ENCODE results near the gene SYNM. TPM values are rescaled to one million over a fixed set of nuclear protein-coding genes. Genes with fewer than 3 reads are reported as not detected.

SYNM gene
- total RNA-seq, 1 donor from 2014 or later = 8.7 TPM

DNA sequence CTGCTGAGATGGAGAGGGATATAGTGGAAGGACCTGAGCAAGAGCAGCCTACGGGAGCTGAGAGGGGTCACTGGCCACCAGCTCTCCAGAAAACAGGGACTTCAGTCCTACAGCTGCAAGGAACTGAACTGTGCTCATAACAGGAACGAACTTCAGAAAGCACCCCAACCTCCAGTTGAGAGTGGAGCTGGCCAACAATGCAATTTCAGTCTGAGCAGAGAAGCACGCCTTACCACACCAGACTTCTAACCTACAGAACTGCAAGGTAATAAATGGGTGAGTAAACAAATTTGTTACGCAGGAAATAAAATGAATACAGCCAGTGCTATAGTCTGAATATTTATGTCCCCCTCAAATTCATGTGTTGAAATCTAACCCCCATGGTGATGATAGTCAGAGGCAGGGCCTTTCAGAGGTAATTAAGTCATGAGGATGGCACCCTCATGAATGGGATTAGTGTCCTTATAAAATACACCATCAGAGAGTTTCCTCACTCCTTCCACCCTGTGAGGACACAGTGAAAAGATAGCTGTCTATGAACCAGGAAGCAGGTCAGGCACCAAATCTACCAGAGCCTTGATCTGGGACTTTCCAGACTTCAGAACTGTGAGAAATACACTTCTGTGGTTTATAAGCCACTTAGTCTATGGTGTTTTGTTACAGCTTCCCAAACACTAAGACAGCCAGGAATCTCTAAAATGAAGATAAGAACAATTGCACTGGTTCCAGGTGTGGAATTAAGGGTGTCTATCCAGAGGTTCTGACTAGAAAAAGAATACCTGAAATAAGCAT is 58.6 kb downstream of the SYNM start:
- DNase-seq (ENCODE audit: extremely low read depth, low read depth, low spot score) = no peak

DNA sequence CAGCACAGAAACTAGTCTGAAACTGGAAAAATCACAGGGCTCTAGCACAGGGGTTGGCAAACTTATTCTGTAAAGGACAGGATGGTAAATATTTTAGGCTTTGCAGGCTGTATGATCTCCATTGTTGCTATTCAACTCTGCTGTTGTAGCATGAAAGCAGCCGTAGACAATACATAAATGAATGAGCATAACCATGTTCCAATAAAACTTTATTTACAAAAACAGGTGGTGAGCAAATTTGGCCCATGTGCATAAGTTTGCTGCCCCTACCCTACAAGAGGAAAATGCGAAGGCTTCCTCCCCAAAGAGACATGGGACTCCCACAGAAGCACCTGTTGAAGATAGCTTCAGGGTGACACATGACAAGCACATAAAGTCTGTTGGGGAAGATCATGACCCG is 59.2 kb downstream of the SYNM start:
- no peak for DNase-seq (ENCODE audit: extremely low read depth, low read depth, low spot score)

DNA sequence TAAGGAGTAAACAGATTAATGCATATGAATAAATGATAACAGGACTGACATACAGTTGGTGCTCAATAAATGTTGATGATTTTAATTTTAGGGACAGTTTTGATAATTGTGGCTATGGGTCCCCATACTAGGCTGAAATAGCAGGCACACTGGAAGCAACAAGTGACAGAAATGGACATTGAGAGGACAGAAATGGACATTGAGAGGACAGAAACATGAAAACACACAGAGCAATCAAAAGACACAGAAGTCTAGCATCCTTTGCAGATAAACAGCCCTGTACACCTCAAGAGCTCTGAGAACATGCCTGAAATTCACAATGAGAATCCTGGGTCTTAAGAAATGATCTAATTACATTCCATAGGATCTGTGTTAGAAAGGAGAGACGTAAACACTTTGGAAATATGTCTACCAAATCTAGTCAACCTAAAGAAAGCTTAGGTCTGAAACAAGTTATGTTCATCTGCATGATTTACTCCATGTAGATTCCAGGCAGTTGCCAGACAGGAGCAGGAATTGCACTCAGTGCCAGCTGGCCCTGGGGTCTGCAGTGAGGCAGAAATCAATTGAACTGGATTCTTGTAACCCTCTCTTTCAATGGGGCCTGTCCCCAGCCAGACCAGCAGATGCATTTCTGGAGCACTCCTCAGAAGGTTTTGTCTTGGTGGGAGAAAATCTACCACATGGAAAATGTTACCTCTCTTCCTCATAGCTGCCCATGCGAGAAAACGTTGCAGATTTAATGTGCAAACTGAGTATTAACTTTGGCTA is 60.3 kb downstream of the SYNM start:
- DNase-seq (ENCODE audit: extremely low read depth, low read depth, low spot score) = no peak

DNA sequence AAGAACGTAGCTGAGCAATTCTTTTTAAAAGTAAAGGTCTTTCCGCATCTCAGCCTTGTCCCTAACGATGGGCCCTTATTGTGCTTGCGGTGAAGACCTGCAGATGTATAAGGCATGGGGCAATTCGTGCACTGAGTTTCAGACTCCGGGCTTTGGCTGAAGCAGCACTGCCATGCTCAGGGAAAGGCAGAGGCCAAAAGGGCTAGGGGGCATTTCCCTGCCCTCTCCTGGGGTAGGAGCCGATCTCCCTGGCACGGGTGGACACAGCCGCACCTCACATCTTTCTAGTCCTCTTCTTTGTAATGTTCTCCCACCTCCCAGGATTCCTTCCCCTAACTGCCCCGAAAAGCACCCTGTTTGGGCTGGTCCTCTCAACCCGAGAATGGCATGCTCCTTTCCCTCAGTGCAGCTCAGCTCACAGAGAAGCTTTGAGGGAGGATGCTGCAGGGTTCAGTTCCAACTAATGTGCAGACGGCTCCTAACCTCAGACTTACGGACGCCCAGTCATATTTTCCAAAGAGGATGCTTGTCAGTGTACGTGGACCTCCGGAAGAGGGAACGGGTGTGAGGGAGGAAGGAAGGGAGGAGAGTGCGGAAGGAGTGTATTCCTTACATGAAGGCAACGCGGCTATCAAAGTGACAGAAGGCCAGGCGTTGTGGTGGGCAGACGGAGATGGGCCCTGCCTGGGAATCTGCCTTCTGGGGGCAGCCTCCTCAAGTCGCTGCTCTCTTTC is 61.2 kb downstream of the SYNM start:
- DNase-seq (ENCODE audit: extremely low read depth, low read depth, low spot score) = no peak

DNA sequence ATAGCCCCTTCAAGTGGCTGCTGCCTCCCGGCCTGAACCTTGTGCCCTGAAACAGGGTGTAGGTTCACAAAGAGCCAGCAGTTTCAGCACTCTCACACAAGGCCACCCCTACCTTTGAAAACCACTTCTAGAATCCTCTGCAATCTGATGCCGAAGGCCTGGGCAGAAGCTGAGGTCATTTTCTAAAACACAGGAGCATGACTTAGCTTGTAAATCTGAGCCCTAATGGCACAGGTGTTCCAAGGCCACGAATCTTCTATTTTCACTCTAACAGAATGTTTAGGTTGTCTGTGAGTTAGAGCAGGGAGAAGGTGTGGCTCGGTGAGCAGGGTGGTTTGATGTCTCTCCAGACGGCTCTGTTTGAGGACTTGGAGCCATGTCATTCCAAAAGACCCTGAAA is 62.3 kb downstream of the SYNM start:
- DNase-seq (ENCODE audit: extremely low read depth, low read depth, low spot score) = no peak

DNA sequence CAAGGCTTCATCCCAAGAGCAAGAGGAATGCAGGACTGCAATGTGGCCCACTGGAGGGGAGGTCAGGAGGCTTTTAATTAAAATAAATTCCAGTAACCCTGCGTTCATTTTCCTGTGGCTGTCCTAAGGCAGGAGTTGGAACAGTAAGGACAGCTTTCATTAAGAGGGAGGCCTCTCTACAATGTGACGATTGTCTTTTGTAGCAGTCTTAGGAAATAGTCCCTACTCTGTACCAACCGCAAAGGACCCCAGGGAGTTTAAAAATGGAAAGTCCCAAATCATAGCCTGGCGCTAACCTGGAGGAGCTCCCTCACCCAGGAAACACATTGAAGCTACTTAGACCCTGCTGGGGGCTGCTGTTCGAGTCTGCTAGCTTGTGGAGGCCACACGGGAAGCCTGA is 62.8 kb downstream of the SYNM start:
- DNase-seq (ENCODE audit: extremely low read depth, low read depth, low spot score) = no peak

- DNase-seq (ENCODE audit: extremely low read depth, low read depth, low spot score) = no peak
Observed at GRCh38 chr15:99168601-99169580, 64.0 kb downstream of the SYNM start.

GRCh38 chr15:99169769-99170311 is 65.0 kb downstream of the SYNM start:
- no peak for DNase-seq (ENCODE audit: extremely low read depth, low read depth, low spot score)

GRCh38 chr15:99170476-99171065 is 65.7 kb downstream of the SYNM start:
- DNase-seq (ENCODE audit: extremely low read depth, low read depth, low spot score) = no peak

DNA sequence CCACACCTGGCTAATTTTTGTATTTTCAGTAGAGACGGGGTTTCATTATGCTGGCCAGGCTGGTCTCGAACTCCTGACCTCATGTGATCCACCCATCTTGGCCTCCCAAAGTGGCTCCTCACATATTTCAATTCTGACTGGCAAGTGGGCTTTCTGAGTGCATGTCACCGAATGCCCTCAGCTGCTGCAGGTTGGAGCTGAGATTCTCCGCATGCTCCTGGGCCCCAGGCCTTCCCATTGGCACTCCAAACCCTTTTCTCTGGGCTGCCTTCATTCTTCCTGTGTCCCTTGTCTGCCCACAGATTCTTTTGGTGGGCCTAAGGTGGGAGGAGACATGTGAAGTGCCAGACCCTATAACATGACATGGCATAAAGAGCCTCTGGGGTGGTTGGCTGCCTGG is 67.3 kb downstream of the SYNM start:
- no peak for DNase-seq (ENCODE audit: extremely low read depth, low read depth, low spot score)

GRCh38 chr15:99172989-99173388 is 68.1 kb downstream of the SYNM start:
- DNase-seq (ENCODE audit: extremely low read depth, low read depth, low spot score) = no peak

DNA sequence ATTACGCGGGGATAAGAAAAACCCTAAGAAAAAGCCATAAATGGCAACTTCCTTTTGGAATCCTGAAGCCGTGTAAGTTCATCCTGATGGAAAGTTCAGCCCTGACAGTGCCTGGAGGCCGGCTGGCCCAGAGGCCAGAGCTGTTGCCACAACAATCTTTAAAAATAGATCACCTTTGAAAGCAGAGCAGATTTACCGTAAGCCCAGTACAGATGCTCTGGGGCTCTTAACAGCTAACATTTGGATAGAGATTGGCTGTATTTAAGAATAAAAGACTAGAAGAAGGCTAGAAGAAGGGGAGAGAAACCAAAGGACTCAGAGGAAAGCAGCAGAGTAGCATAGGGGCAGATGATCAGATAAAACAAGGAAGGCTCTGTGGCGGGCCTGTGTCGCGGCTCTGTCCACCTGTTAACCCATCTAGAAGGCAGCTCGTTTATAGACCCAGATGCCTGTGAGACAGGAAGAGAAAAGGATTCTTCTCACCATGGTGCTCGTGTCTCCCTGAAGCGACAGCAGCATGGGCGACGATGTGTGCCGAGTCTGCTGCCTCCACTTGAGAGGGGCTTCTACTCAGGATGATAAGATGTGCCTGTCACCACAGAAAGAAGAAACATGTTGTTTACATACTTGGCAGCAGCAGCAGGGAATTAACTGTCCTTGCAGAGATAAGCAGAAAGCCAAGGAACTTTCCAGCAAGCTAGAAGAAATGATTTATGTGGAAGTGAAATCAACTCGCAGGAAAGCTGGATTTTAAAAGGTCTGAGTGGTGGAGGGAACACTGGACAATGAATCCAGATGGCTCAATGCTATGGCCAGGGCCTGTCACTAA is 69.9 kb downstream of the SYNM start:
- no peak for DNase-seq (ENCODE audit: extremely low read depth, low read depth, low spot score)

DNA sequence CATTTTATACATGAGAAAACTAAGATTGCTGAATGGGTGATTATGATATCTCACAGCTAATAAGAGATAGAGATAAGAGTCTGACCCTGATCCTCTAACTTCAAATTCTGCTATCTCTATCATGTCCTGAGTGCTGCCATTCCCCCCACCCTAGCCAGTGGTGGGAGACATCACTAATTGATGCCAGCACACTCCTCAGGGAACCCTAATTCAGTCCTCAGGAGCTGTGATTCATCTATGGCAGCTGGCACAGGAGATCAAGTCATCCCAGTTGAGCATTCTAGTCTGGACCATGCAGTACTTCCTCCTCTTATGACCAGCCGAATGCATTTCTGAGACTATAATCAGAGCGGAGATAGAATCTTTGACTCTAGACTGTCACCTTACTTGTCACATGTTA is 71.9 kb downstream of the SYNM start:
- DNase-seq (ENCODE audit: extremely low read depth, low read depth, low spot score) = no peak

DNA sequence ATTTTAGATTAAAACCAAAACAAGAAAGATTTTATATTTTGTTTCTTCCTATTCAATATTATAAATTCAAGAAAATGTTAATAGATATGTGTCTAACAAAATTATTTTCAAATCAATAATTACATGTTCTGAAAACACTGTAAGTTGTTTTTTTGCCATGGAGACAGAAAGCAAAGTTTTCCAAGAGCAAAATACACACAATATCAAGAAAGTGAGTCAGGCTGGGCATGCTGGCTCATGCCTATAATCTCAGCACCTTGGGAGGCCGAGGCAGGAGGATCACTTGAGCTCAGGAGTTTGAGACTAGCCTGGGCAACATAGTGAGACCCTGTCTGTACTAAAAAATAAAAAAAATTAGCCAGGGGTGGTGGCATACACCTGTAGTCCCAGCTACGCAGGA is 72.8 kb downstream of the SYNM start:
- DNase-seq (ENCODE audit: extremely low read depth, low read depth, low spot score) = no peak

DNA sequence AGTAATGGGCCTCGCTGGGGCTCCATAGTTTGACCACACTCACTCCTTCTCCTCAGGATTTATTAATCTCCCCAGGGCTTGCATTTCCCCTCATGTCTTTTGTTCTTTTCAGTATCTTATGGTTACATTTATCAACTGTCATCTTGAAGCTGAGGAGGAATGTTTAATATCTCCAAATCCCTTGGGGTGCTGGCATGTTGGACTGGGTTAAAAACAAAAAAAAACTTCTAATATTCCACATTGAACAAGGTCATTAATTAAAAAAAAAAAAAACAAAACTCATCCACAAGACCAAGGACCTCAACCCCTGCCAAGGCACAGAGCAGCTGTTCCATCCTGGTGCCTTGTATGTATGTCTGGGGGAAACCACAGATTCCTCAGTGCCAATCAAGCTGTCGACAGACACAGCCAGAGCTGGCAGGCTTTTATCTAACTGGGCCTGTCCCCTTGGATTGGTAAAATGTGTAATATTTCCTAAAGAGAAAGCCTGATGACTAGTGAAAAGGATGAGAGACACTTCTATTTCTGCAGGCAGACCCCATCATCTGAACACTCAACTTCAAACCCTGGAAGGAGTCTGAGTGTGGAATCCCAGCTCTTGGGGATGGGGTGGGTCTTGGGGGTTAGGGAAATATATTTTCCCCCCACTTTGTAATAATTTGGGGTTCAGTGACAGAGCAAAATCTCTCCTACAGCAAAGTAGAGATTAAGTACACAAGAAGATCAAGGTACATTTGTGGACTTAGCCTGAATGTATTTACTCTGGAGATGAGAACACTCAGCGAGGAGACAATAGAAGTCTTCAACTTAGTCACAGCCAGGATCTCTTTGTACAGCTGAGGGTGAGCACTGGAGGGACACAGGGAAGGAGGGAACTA is 75.4 kb downstream of the SYNM start:
- no peak for DNase-seq (ENCODE audit: extremely low read depth, low read depth, low spot score)

DNA sequence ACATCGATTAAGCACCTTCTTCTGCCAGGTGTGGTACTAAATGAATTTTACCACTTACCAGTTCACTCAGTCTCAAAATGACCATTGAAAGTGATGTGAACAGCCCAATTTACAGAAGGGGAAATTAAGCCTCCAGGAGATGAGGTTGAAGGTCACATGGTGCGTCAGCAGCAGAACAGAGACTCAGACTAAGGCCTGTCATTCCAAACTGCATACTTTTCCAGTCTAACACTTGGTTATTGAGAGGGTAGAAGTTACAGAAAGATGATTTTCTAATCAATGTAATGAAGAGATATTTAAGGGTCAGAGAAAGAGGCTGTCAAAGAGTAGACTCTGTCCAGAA is 76.1 kb downstream of the SYNM start:
- no peak for DNase-seq (ENCODE audit: extremely low read depth, low read depth, low spot score)

- no peak for DNase-seq (ENCODE audit: extremely low read depth, low read depth, low spot score)
Observed at GRCh38 chr15:99181545-99181971, 76.7 kb downstream of the SYNM start.

- no peak for DNase-seq (ENCODE audit: extremely low read depth, low read depth, low spot score)
Observed at GRCh38 chr15:99182791-99183190, 77.9 kb downstream of the SYNM start.
